GM10847 (cell line): Measurements from ENCODE around the gene KIF23.

Source experiments
- POLR2A ChIP-seq: IDR thresholded peaks from 2 replicates; pipeline ENCODE4 v1.6.1; 2011; ENCODE audit not compliant: insufficient read length; ENCODE audit errors: extremely low read depth

KIF23 gene

DNA sequence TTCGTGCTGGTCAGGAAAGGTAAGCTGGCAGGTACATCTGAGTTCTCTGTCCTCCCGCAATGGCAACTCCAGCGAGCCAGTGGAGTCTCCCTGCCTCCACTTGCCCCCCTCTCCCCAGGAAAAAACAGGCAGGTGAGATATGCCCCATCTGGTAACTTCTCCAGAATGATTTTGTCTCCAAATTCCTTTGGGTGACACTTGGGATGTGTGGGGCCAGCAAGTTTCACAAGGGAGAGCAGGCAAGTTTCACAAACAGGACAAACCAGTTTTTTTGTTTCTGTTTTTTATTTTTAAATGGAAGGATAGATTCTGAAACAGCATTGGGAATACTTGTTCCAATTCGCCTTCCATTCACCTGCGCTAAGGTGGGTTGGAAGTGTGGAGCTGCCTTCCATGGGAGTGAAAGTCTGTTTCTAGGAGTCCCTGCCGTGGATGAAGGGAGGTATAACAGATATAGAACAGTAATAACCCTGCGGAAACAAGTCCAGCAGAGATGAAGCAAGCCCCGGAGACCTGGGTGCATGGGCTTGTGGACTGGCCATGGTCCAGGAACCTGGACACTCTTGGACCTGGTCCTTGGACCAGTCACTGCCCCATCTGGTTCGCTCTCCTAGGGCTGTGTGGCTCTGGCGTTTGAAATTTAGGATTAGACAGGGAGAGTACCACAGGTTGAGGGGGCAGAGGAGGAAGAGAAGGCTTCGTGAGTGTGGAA lies 22.9 kb upstream of the KIF23 start:
- TF ChIP-seq POLR2A, result no peak

DNA sequence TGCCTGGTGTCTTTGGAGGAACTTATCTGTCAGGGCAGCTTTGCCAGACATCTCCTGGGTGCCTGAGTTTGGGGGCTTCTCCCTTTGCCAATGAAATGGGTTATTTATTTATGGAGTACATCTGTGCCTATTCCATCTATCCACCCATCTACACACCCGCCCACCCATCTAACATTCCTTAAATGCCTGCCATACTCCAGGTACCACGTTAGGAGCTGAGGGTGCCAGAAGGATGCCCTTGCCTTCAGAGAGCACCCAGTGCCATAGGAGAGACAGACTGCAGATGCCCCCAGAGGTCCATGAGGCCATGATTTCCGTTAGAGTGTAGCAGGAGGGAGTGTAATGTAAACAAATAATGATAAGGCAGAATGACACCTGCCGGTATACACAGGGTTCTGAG lies 21.8 kb upstream of the KIF23 start:
- TF ChIP-seq POLR2A, result no peak

DNA sequence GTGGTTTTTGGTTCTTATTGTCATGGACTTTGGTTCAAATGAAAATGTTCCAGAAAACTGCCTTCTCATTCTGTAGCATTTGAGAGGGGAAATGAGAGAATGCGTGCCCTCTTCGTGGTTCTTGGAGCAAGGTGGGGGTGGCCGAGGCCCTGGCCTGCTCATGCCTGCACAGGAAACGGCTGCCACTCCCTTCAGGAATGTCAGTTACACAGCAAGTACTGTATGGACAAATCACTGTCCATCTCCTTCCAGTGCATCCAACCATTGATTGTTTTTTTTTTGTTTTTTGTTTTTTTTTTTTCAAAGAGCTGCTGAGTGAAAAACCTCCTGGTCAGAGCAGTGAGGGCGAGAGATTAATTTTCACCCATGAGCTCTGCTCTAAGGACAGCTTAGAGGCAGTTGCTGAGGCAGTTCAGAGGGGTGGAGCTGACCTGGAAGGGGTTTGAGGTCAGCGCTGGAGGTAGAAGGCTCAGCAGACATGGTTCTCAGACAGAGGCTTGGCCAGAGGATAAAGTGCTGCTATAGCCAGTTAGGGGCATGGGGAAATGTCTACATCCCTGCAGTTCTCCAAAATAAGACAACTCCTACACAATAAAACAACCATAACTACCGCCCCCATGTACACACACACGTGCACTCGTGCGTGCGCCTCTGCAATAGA lies 20.2 kb upstream of the KIF23 start:
- no peak for TF ChIP-seq POLR2A

DNA sequence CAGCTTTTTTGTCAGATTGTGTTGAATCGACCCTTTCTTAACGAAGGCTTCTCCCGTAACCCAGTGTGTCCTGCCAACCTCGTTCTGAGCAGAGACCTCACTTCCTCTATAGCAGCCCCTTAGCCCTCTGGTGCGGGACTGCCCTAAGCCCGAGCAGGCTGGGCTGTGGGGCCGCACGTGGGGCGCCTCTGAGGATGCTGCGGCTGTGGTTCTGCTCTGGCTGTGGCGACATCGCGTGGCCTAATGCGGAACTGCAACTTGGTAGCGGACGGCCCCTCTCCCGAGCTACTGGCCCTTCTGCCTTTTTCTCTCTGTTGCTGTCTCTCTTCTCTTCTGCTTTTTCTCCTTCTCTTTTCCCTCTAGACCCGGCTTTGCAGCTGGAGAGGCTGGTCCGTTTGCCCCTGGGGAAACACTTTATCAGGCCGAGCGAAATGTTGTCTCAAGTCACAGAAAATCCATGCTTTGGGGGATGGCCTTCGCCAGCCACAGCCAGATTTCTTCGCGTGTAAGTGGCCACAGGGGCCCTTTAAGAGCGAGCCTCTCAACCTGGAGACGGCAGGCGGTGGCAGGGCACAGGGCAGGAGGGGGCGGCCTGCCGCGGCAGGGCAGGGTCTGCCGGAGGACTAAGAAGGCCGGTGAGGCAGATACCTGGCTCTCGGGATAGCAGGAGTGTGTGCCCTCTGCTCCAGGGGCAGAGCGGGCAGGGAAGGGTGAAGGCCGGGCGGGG lies 19.4 kb upstream of the KIF23 start:
- no peak for TF ChIP-seq POLR2A

DNA sequence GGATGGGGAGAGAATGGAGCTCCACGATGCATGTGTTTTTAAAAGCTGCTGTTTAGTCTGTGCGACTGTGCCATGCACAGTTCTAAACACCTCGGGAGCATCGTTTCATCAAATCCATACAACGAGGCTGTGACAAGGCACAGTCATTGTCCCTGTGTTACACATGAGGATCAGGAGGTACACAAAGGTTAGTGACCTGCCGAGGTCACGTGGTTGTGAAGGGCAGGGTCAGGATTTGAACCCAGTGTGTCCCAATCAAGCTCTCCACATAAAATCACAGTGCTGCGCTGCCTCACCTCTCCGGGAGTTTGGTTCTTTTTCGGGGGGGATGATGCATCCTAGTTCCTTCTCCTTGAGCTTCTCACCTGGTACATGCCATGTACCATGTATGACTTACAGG lies 18.7 kb upstream of the KIF23 start:
- TF ChIP-seq POLR2A, result no peak

DNA sequence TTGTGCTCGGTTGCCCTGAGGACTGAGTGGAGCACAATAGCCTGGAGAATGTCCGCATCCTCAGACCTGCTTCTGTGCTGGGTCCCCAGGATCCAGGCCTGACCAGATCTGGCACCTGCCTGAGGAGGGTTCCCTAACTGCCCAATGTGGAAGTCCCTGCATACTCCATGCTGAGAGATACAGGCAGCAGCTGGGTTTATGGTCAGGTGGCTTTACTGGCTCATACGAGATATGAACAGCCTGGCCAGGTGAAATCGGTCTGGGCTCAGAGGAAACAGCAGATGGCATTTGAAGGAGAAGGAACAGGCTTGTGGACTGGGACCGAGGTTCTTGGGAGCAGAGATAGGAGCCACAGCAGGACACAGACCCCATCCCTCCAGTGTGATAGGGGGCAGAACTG lies 18.2 kb upstream of the KIF23 start:
- TF ChIP-seq POLR2A, result no peak

DNA sequence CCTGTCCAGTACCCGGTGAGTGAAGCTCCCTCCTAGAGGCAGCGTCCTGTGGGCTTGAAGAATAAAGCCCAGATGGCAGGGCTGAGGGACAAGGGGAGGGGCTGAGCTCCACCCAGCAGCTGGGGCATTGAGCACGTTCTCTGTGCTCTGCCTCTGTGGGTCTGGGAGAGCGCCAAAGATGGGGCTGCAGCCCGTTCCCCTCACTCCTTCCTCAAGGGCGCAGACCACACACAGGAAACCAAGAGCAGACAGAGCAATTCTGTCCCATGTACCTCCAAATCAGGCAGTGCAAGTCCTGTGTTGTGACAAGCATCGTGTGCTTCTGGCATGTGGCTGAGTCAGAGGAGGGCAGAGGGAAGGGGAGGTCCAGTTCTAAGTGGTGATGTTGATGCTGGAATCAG lies 15.7 kb upstream of the KIF23 start:
- no peak for TF ChIP-seq POLR2A

DNA sequence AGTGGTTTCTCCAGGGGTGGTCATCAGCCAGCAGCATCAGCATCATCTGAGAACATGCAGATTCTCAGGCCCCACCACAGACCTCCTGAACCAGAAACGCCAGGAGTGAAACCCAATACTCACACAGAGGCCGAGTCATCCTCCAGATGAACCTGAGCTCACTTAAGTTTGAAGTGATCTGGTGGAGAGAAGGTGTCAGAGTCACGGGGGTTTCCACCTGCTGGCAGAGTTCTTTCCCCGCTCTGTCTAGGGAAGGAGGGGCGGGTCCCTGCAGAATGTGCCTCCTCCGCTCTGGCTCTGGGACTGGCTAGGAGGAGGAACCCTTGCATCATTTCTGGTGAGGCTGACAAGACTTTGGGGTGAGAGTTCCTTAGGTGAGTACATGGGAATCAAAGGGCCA lies 13.3 kb upstream of the KIF23 start:
- no peak for TF ChIP-seq POLR2A

DNA sequence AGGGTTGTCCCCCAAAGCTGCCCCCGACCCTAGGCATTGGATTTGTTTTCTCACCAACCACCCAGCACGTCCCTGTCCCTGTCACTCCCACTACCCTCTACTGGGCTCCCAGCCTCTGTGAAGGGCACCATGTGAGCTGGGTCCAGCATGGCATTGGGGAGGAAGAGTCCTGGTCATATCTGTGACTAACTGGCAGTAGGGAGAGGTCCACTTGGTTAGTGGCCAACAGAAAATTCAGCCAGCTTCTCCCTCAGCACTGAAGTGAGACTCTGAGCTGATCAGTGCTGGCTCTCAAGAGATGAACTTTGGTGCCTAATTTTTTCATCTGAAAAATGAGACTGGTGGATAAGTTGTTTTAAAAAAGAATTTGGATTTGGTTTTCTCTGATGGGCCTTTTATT lies 11.3 kb upstream of the KIF23 start:
- no peak for TF ChIP-seq POLR2A

DNA sequence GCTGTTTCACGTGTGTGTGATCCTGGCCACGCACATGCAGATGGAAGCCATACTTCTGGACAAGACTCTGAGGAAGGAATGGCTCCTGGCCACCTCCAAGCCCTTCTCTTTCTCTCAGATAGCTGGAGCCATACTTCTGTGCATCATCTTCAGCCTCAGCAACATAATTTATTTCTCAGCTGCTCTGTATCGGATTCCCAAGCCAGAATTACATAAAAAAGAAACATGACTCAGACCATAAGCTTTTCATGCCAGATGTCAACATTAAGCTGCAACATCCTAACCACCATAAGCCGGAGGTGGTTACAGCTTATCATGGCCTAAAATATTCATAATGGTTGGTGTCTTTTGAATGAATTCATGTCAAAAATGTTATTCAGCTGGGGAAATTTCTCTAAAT lies 10.6 kb upstream of the KIF23 start:
- no peak for TF ChIP-seq POLR2A

DNA sequence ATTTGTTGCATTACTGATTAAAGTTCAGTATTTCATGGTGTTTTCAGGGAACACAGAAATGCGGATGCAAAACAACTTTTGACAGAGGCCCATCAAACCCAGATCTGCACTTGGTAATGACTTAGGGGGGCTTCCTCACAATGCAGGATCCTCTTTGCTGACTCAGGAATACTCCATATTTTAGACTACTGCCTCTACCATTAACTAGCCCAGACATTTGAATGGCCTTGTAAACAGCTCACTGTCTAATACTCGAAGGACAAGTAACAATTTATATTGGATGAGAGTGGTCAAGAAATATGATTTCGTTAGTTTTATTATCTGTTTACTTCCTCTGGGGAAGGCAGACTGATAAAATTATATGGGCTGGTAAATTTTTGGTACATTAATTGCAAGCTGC lies 9.0 kb upstream of the KIF23 start:
- TF ChIP-seq POLR2A, result no peak

DNA sequence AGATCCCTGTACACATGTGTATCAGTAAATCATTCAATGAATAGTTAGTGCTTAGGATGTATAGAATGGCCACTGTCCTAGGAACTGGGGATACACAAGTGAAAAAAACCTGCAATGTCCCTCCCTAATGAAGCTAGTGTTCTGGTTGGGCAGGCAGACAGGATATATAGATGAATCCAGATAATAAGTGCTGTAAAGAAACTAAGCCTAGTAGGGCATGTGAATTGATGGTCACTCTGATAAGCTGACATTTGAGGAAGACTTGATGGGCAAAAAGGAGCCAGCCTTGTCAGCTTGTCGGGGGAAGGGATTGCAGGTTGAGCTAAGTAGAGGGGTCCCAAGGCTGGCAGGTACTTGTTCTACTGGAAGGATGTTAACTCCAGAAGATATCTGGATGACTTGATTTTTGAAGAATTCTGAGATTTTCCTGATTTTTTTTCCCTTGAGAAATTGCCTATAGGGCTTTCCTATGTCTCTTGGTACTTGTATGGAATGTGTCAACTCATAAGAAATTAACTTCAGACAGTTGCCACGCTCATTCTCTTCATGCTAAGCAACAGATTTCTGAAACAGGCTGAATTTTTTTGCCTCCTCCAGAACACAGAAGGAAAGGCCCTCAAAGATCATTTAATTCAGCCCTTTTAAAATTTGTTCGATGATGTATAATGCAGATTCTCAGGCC lies 6.3 kb upstream of the KIF23 start:
- TF ChIP-seq POLR2A, result no peak

DNA sequence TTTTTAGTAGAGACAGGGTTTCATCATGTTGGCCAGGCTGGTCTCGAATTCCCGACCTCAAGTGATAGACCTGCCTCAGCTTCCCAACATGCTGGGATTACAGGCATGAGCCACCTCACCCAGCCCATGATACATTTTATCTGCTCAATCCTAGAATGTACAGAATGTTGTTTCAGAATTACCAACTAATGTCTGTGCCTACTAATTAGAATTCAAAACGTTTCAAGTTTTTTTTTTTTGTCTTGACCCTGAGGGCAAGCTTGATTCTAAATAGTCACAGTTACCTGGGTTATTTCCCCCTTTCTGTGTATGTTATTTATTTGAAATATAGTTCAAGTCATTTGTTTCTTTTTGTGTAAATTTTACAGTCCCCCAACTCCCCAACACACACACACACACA lies 5.3 kb upstream of the KIF23 start:
- TF ChIP-seq POLR2A, result no peak

DNA sequence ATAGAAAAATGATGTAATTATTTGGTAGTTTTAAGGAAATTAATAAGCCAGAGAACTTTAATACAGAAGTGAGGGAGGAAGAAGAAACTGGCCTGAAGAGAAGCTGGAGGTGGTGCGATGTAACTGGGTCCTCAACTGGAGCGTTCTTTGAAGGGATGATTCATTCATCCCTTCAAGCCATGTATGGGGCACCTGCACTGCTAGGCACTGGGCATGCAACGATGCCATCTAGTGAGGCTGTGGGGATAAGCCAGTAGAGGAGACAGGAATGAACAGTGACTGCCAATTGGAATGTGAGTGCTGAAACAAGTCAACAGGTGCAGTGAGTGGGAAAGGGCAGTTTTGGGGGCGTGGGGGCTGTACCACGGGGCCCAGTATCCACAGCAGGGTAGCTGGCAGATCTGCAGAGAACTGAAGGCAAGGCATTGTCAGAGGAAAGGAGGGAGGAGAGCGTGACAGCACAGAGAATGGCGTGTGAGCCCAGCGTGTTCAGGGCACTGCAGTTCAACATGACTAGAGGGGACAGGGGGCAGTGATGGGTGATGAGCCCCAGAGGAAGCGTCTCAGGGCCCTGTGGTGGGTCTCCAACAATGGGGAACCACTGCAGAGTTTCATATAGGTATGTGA lies 3.8 kb upstream of the KIF23 start:
- TF ChIP-seq POLR2A, result no peak

DNA sequence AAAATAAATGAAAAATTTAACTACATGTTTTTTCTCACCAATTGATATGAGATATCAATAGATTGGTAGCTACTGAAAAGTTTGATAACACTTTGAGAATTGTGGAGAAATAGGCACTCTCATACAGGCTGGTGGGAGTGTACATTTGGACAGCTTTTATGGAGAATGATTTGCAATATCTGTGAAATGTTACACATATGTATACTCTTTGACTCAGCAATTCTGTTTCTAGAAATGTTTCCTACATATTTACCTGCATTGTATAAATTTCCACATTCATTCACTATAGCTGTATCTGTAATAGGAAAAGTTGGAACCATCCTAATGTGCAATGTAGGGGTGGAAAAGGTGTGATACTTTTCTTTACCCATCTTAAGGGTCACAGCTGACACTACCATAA lies 1.9 kb upstream of the KIF23 start:
- no peak for TF ChIP-seq POLR2A
